SK-N-SH treated with all-trans-retinoic acid at 6 μM for 48 hours (cell line): ENCODE results near the gene MAN1A1.
"Not testable (repeated sequence)": the region's sequence is repeated elsewhere in the genome, so short reads cannot be mapped to it uniquely, and the experiment has no call there.

Source experiments
- ATAC-seq: fragments of 200-7000 bp; cut with Tn5 transposase; 3 replicates; pipeline ENCODE4 v1.9.1; 2020; ENCODE audit warnings: mild to moderate bottlenecking, moderate library complexity
- ARNTL ChIP-seq: fragments of 450-650 bp; formaldehyde crosslinking; IDR thresholded peaks from 2 replicates; pipeline ENCODE4 v1.5.0; 2020; ENCODE audit warnings: low read depth, mild to moderate bottlenecking, moderate library complexity, borderline replicate concordance
- BACH2 ChIP-seq: fragments of 250-450 bp; sonication (Bioruptor Pico); IDR thresholded peaks from 2 replicates; pipeline ENCODE4 v1.9.0; 2021; ENCODE audit warnings: mild to moderate bottlenecking, borderline replicate concordance
- CREB5 ChIP-seq: fragments of 250-450 bp; sonication (Bioruptor Pico); IDR thresholded peaks from 2 replicates; pipeline ENCODE4 v1.5.1; 2020; ENCODE audit warnings: low read depth, mild to moderate bottlenecking, moderate library complexity
- CSDC2 ChIP-seq: fragments of 250-450 bp; sonication (Bioruptor Pico); IDR thresholded peaks from 2 replicates; pipeline ENCODE4 v1.5.0; 2020; ENCODE audit warnings: mild to moderate bottlenecking, moderate library complexity
- CSRNP3 ChIP-seq: fragments of 250-450 bp; sonication (Bioruptor Pico); IDR thresholded peaks from 2 replicates; pipeline ENCODE4 v1.5.1; 2021; ENCODE audit warnings: mild to moderate bottlenecking, moderate library complexity
- ESRRG ChIP-seq: fragments of 250-450 bp; sonication (Bioruptor Pico); IDR thresholded peaks from 2 replicates; pipeline ENCODE4 v1.6.1; 2021; ENCODE audit warnings: mild to moderate bottlenecking
- GLIS3 ChIP-seq: fragments of 250-450 bp; sonication (Bioruptor Pico); IDR thresholded peaks from 2 replicates; pipeline ENCODE4 v1.5.0; 2020; ENCODE audit warnings: mild to moderate bottlenecking, moderate library complexity
- ISL1 ChIP-seq: fragments of 250-450 bp; sonication (Bioruptor Pico); IDR thresholded peaks from 2 replicates; pipeline ENCODE4 v2.1.2; 2022; ENCODE audit warnings: mild to moderate bottlenecking, moderate library complexity
- OSR1 ChIP-seq: fragments of 250-450 bp; sonication (Bioruptor Pico); IDR thresholded peaks from 2 replicates; pipeline ENCODE4 v1.8.0; 2022; ENCODE audit warnings: moderate library complexity, mild to moderate bottlenecking, inconsistent platforms
- PPARA ChIP-seq: fragments of 250-450 bp; sonication (Bioruptor Pico); IDR thresholded peaks from 2 replicates; pipeline ENCODE4 v1.5.0; 2020; ENCODE audit warnings: mild to moderate bottlenecking, borderline replicate concordance
- RARB ChIP-seq: fragments of 250-450 bp; sonication (Bioruptor Pico); IDR thresholded peaks from 2 replicates; pipeline ENCODE4 v1.8.0; 2021; ENCODE audit warnings: mild to moderate bottlenecking, moderate library complexity
- SNAI2 ChIP-seq: fragments of 250-450 bp; sonication (Bioruptor Pico); IDR thresholded peaks from 2 replicates; pipeline ENCODE4 v1.5.0; 2020; ENCODE audit warnings: mild to moderate bottlenecking, moderate library complexity
- TCF4 ChIP-seq: fragments of 250-450 bp; sonication (Bioruptor Pico); IDR thresholded peaks from 2 replicates; pipeline ENCODE4 v1.8.0; 2021; ENCODE audit warnings: mild to moderate bottlenecking, moderate library complexity, borderline replicate concordance
- TOX ChIP-seq: fragments of 250-450 bp; sonication (Bioruptor Pico); IDR thresholded peaks from 2 replicates; pipeline ENCODE4 v1.8.0; 2021; ENCODE audit warnings: mild to moderate bottlenecking, moderate library complexity, borderline replicate concordance
- TSHZ2 ChIP-seq: fragments of 250-450 bp; sonication (Bioruptor Pico); IDR thresholded peaks from 2 replicates; pipeline ENCODE4 v1.5.0; 2020; ENCODE audit warnings: mild to moderate bottlenecking, moderate library complexity
- ZC3H10 ChIP-seq: fragments of 250-450 bp; sonication (Bioruptor Pico); IDR thresholded peaks from 2 replicates; pipeline ENCODE4 v1.5.1; 2021; ENCODE audit warnings: mild to moderate bottlenecking, moderate library complexity
- ZFP3 ChIP-seq: fragments of 250-450 bp; sonication (Bioruptor Pico); IDR thresholded peaks from 2 replicates; pipeline ENCODE4 v1.5.0; 2020; ENCODE audit warnings: mild to moderate bottlenecking, moderate library complexity
- ZFP30 ChIP-seq: fragments of 450-650 bp; formaldehyde crosslinking; IDR thresholded peaks from 2 replicates; pipeline ENCODE4 v1.5.0; 2022; ENCODE audit warnings: mild to moderate bottlenecking, moderate library complexity
- ZNF70 ChIP-seq: fragments of 450-650 bp; formaldehyde crosslinking; IDR thresholded peaks from 2 replicates; pipeline ENCODE4 v1.5.0; 2020; ENCODE audit warnings: mild to moderate bottlenecking, moderate library complexity
- ZNF8 ChIP-seq: fragments of 450-650 bp; formaldehyde crosslinking; IDR thresholded peaks from 2 replicates; pipeline ENCODE4 v1.5.0; 2020; ENCODE audit warnings: mild to moderate bottlenecking, moderate library complexity
- TF ChIP-seq, protein P1 (sequence below): fragments of 250-450 bp; sonication (Bioruptor Pico); IDR thresholded peaks from 2 replicates; pipeline ENCODE4 v1.8.0; 2021; ENCODE audit warnings: low read depth, mild to moderate bottlenecking, moderate library complexity, borderline replicate concordance

MAN1A1 gene

DNA sequence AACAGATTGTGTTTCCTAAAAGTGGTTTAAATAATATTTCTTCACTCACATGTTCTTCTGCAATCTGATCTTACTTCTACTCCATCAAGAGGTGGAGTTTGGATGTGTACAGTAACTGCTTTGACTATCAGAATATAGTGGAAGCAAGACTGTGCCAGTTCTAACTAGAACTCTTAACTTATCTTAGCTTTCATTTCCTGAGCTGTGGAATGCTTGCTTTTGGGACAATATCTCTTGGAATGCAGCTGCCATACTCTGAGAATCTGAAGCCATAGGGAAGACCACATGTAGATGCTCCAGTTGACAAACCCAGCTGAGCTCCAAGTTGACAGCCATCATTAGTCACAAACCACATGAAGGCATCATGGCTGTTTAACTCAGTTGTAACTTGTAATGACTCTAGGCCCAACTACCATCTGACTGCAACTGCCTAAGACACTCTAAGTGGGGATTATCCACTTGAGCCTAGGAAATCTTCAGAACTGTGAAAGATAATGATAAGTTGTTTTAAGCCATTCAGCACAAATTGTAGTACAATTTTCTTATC lies 40.8 kb upstream of the MAN1A1 start (continued):
- no peak for TF ChIP-seq CSDC2 (CRISPR knock-in tag)

DNA sequence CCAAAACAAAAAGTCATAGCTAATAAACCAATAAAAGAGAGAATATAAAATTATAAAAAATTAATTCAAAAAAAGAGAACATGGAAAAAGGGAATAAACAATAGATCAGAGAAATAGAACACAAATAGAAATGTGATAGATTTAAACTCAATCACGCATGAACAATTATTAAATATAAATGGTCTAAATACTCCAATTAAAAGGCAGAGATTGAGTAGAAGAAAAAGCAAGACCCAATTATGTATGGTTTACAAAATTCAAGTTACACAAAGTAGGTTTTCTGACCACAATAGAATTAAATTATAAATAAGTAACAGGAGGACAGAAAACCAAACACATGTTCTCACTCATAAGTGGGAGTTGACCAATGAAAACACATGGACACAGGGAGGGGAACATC lies 36.4 kb upstream of the MAN1A1 start:
- ATAC-seq: no peak
- no peak for TF ChIP-seq CREB5 (CRISPR knock-in tag)
- TF ChIP-seq ZC3H10 (CRISPR knock-in tag): no peak
- no peak for TF ChIP-seq TOX
- no peak for TF ChIP-seq GLIS3 (CRISPR knock-in tag)
- TF ChIP-seq ZFP30 (CRISPR knock-in tag): no peak
- TF ChIP-seq ZNF8 (CRISPR knock-in tag): no peak
- TF ChIP-seq TCF4 (CRISPR knock-in tag): no peak
- no peak for TF ChIP-seq ESRRG
- TF ChIP-seq TSHZ2 (CRISPR knock-in tag): no peak
- TF ChIP-seq BACH2 (CRISPR knock-in tag): no peak
- TF ChIP-seq ZNF70 (CRISPR knock-in tag): no peak
- no peak for TF ChIP-seq ZFP3 (CRISPR knock-in tag)
- no peak for TF ChIP-seq RARB (CRISPR knock-in tag)
- no peak for TF ChIP-seq SNAI2 (CRISPR knock-in tag)
- TF ChIP-seq PPARA (CRISPR knock-in tag): no peak
- no peak for TF ChIP-seq CSRNP3 (CRISPR knock-in tag)
- TF ChIP-seq CSDC2 (CRISPR knock-in tag): no peak

DNA sequence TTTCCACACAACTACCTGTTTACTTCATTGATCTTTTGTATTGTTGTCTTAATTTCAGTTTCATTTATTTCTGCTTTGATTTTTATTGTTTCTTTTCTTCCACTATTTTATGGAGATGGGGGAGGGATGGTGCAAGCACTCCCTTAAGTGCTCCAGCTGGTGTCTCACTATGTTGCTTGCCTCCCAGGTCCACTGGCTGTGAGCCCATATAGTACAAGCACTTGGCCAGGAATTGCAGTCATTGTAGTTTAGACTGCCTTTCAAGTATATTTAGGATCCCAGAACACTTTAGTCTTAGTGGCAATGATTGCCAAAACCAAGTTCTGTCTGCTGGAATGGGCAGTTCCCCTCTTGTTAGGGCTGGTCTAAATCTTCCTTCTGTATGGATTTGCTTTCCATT lies 34.9 kb upstream of the MAN1A1 start:
- TF ChIP-seq ZC3H10 (CRISPR knock-in tag) (no peak), SNAI2 (CRISPR knock-in tag) (no peak), CSDC2 (CRISPR knock-in tag) (no peak), ZFP30 (CRISPR knock-in tag) (no peak), ARNTL (CRISPR knock-in tag) (no peak), ZNF70 (CRISPR knock-in tag) (no peak), OSR1 (CRISPR knock-in tag) (no peak), CREB5 (CRISPR knock-in tag) (no peak), RARB (CRISPR knock-in tag) (no peak), ISL1 (CRISPR knock-in tag) (no peak)
- TF ChIP-seq, protein P1, sequence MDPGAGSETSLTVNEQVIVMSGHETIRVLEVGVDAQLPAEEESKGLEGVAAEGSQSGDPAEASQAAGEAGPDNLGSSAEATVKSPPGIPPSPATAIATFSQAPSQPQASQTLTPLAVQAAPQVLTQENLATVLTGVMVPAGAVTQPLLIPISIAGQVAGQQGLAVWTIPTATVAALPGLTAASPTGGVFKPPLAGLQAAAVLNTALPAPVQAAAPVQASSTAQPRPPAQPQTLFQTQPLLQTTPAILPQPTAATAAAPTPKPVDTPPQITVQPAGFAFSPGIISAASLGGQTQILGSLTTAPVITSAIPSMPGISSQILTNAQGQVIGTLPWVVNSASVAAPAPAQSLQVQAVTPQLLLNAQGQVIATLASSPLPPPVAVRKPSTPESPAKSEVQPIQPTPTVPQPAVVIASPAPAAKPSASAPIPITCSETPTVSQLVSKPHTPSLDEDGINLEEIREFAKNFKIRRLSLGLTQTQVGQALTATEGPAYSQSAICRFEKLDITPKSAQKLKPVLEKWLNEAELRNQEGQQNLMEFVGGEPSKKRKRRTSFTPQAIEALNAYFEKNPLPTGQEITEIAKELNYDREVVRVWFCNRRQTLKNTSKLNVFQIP (CRISPR knock-in tag): no peak

DNA sequence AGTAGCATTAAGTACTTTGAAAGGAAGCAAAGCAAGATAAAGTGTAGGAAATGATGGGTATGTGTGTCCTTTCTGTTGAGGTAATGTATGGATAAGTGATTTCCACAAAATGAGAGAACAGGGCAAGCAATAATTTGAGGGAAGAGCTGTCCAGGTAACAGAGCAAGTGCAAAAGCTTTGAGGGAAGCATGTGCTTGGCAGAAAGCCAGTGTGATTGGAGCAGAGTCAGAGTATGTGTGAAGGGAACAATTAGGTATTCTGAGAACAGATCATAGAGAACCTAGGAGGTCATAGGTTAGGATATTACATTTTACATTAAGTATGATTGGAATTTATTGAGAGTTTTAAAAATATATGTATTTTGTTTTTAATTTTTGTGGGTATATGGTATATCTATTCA lies 30.2 kb upstream of the MAN1A1 start:
- ATAC-seq: no peak
- TF ChIP-seq ZFP3 (CRISPR knock-in tag) (no peak), ZNF8 (CRISPR knock-in tag) (peak; percentile 36; the same call in 1 of the 2 replicates)

More for the DNA sequence above, 34.9 kb upstream of the MAN1A1 start:
- no peak for ATAC-seq

DNA sequence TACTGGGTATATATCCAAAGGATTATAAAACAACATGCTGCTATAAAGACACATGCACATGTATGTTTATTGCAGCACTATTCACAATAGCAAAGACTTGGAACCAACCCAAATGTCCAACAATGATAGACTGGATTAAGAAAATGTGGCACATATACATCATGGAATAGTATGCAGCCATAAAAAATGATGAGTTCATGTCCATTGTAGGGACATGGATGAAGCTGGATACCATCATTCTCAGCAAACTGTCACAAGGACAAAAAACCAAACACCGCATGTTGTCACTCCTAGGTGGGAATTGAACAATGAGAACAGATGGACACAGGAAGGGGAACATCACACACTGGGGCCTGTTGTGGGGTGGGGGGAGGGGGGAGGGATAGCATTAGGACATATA lies 27.5 kb upstream of the MAN1A1 start:
- ATAC-seq: not testable (repeated sequence)
